Measurements from ENCODE around the gene ARHGEF28. TPM values are rescaled to one million over a fixed set of nuclear protein-coding genes. Genes with fewer than 3 reads are reported as not detected.

ARHGEF28 gene
- total and polyA plus RNA-seq, 2 donors (not counting 1 experiment from before 2014, with no cell fraction given) = not detected

DNA sequence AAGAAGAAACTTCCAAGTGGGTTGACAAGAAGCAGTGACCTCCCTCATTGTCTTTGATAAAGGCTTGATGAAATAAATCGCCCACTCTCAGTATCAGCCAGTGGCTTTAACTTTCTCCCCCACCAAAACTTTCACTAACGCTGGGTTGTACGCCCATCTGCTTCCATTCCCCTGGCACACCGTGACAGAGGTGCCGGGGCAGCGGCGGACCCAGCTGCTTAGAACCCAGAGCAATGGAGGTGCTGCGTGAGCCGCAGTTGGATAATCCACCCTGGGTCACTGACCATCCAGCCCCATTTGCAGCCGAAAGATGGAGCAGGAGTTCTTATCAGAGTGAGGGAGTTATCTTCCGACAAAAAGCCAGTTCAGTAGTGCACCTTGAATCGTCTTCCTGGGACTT, 270.7 kb downstream of the ARHGEF28 start:
- no peaks in the 10 kb centered on the region for H3K9me3 ChIP-seq (ENCODE audit: control extremely low read depth in 1 of 3, control insufficient read depth in 2 of 3, insufficient read depth in 1 of 3, low read length in 2 of 3)
- no peak overlapping the region for H3K4me2 ChIP-seq (replicated peaks; ENCODE audit: low read depth, low read length, poor library complexity, severe bottlenecking)
- no peak overlapping the region for H2AFZ ChIP-seq (ENCODE audit: insufficient read depth, low read depth, low read length, poor library complexity, severe bottlenecking)
- intact Hi-C loops (cut with micrococcal nuclease) = no loop called here
- H3K36me3 ChIP-seq (replicated peaks in 1 of 2; ENCODE audit: control extremely low read depth in 1 of 2, control insufficient read depth in 1 of 2, extremely low read depth in 1 of 2, insufficient read depth in 2 of 2, low read length in 1 of 2) = no peaks in the 10 kb centered on the region
- no peaks in the 10 kb centered on the region for H3K9me3 Mint-ChIP-seq (ENCODE audit: insufficient read depth)
- ATAC-seq (ENCODE audit: low read depth) = no peak
- H3K4me1 ChIP-seq (ENCODE audit: control insufficient read depth in 2 of 2, insufficient read depth in 2 of 2, low read length in 2 of 2) = no peaks in the 10 kb centered on the region
- ChIA-PET POLR2A (no interaction called here), CTCF (no interaction called here)
- no peak overlapping the region for H3K4me3 ChIP-seq (ENCODE audit: control extremely low read depth in 1 of 5, extremely low read depth in 1 of 5, insufficient read depth in 1 of 5, low read depth in 2 of 5, low read length in 4 of 5)
- peaks cover 66% of the 10 kb centered on the region for H3K27me3 Mint-ChIP-seq
- TF ChIP-seq EZH2 (IDR thresholded peaks at IDR 0.05; ENCODE audit: borderline replicate concordance, insufficient read depth, low read depth, low read length, poor library complexity, severe bottlenecking) = no peak
- TF ChIP-seq, protein P1, sequence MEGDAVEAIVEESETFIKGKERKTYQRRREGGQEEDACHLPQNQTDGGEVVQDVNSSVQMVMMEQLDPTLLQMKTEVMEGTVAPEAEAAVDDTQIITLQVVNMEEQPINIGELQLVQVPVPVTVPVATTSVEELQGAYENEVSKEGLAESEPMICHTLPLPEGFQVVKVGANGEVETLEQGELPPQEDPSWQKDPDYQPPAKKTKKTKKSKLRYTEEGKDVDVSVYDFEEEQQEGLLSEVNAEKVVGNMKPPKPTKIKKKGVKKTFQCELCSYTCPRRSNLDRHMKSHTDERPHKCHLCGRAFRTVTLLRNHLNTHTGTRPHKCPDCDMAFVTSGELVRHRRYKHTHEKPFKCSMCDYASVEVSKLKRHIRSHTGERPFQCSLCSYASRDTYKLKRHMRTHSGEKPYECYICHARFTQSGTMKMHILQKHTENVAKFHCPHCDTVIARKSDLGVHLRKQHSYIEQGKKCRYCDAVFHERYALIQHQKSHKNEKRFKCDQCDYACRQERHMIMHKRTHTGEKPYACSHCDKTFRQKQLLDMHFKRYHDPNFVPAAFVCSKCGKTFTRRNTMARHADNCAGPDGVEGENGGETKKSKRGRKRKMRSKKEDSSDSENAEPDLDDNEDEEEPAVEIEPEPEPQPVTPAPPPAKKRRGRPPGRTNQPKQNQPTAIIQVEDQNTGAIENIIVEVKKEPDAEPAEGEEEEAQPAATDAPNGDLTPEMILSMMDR (IDR thresholded peaks at IDR 0.05) = no peak
- H4K20me1 ChIP-seq (ENCODE audit: control insufficient read depth, insufficient read depth, low read length, poor library complexity, severe bottlenecking) = no peaks in the 10 kb centered on the region
- peaks cover 0 to 4% (median 0%) of the 10 kb centered on the region in 4 experiments for H3K27me3 ChIP-seq (replicated peaks in 1 of 4; ENCODE audit: control extremely low read depth in 1 of 4, control insufficient read depth in 3 of 4, insufficient read depth in 4 of 4, low read length in 3 of 4)
- 96% methylated on average over 11 of the region's 12 CpGs for WGBS (ENCODE audit: insufficient coverage)
- no peak overlapping the region for H3K4me3 Mint-ChIP-seq
- no peak for DNase-seq
- no peaks in the 10 kb centered on the region for H3K79me2 ChIP-seq (ENCODE audit: control insufficient read depth, insufficient read depth, low read length)
- no peak overlapping the region for H3K9ac ChIP-seq (ENCODE audit: low read length)
- H3K27ac ChIP-seq (ENCODE audit: low read length in 2 of 2) = no peak overlapping the region
- H3K4me1 Mint-ChIP-seq = no peaks in the 10 kb centered on the region
- H3K27ac Mint-ChIP-seq = no peak overlapping the region

DNA sequence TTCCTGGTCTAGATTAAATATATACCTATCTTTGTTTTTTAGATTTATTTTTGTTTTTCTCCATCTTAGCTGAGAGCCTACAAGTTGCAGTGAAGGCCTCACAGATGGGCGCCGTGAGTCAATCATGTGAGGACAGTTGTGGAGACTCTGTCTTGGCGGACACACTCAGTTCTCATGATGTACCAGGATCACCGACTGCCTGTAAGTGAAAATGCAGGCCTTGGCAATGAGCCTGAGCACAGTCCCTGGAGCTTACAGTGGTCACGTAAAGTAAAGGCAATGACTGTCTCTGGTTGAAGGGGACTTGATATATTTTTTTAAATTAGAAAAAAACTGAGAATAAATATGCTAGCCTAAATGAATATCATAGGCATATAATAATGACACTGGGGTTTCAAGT, 271.9 kb downstream of the ARHGEF28 start:
- H3K36me3 ChIP-seq (replicated peaks in 1 of 2; ENCODE audit: control extremely low read depth in 1 of 2, control insufficient read depth in 1 of 2, extremely low read depth in 1 of 2, insufficient read depth in 2 of 2, low read length in 1 of 2) = no peaks in the 10 kb centered on the region
- no peak overlapping the region for H3K4me2 ChIP-seq (replicated peaks; ENCODE audit: low read depth, low read length, poor library complexity, severe bottlenecking)
- WGBS (ENCODE audit: insufficient coverage) = 85% methylated on average over 5 of the region's 5 CpGs
- H3K4me1 ChIP-seq (ENCODE audit: control insufficient read depth in 2 of 2, insufficient read depth in 2 of 2, low read length in 2 of 2) = no peaks in the 10 kb centered on the region
- no peaks in the 10 kb centered on the region for H4K20me1 ChIP-seq (ENCODE audit: control insufficient read depth, insufficient read depth, low read length, poor library complexity, severe bottlenecking)
- intact Hi-C loops (cut with micrococcal nuclease) = no loop called here
- Mint-ChIP-seq H3K4me1 (no peaks in the 10 kb centered on the region), H3K9me3 (ENCODE audit: insufficient read depth) (no peaks in the 10 kb centered on the region), H3K4me3 (no peak overlapping the region), H3K27me3 (peaks cover 60% of the 10 kb centered on the region), H3K27ac (no peak overlapping the region)
- ATAC-seq (ENCODE audit: low read depth) (no peak), DNase-seq (no peak)
- TF ChIP-seq, protein P1 (IDR thresholded peaks at IDR 0.05) = no peak
- no peak for TF ChIP-seq EZH2 (IDR thresholded peaks at IDR 0.05; ENCODE audit: borderline replicate concordance, insufficient read depth, low read depth, low read length, poor library complexity, severe bottlenecking)
- no peak overlapping the region for H3K27ac ChIP-seq (ENCODE audit: low read length in 2 of 2)
- ChIA-PET CTCF (interaction anchor here (1.2 kb wide), 1 partner anchor 752 kb away, joined by 5 read pairs; no protein-coding TSS in a partner anchor), POLR2A (no interaction called here)
- no peak overlapping the region for H3K9ac ChIP-seq (ENCODE audit: low read length)
- H3K27me3 ChIP-seq (replicated peaks in 1 of 4; ENCODE audit: control extremely low read depth in 1 of 4, control insufficient read depth in 3 of 4, insufficient read depth in 4 of 4, low read length in 3 of 4) = peaks cover 0 to 4% (median under 1%) of the 10 kb centered on the region in 4 experiments
- no peak overlapping the region for H3K4me3 ChIP-seq (ENCODE audit: control extremely low read depth in 1 of 5, extremely low read depth in 1 of 5, insufficient read depth in 1 of 5, low read depth in 2 of 5, low read length in 4 of 5)
- no peaks in the 10 kb centered on the region for H3K79me2 ChIP-seq (ENCODE audit: control insufficient read depth, insufficient read depth, low read length)
- H2AFZ ChIP-seq (ENCODE audit: insufficient read depth, low read depth, low read length, poor library complexity, severe bottlenecking) = no peak overlapping the region
- no peaks in the 10 kb centered on the region for H3K9me3 ChIP-seq (ENCODE audit: control extremely low read depth in 1 of 3, control insufficient read depth in 2 of 3, insufficient read depth in 1 of 3, low read length in 2 of 3)

Measured in B cell (primary cell).